Liver (tissue), 9 donors: ENCODE results near the gene ACKR2. TPM values are rescaled to one million over a fixed set of nuclear protein-coding genes. Genes with fewer than 3 reads are reported as not detected.

Source experiments
- DNase-seq: peaks from one replicate; pipeline ENCODE4 v3.0.0-alpha.2; 2017; ENCODE audit warnings: low spot score
- H3K27ac ChIP-seq, 2 donors: one replicate each; pipeline ENCODE4 v1.7.0; 2013; ENCODE audit warnings: inconsistent platforms in 2 of 2, low read length in 2 of 2, control low read depth in 1 of 2, low read depth in 1 of 2, mild to moderate bottlenecking in 1 of 2
- H3K27me3 ChIP-seq, 4 donors: one replicate each; pipeline versions ENCODE4 v1.6.1 to v1.7.0; 2013; ENCODE audit warnings: low read length in 3 of 4, inconsistent platforms in 1 of 4, mild to moderate bottlenecking in 1 of 4, moderate library complexity in 1 of 4; ENCODE audit not compliant: control insufficient read depth in 4 of 4, insufficient read depth in 4 of 4
- H3K36me3 ChIP-seq, 4 donors: one replicate each; pipeline versions ENCODE4 v1.6.1 to v1.7.0; 2013; ENCODE audit warnings: low read length in 3 of 4, mild to moderate bottlenecking in 3 of 4, low read depth in 1 of 4, moderate library complexity in 1 of 4; ENCODE audit not compliant: control insufficient read depth in 4 of 4, insufficient read depth in 3 of 4
- H3K4me1 ChIP-seq, 4 donors: one replicate each; pipeline versions ENCODE4 v1.6.1 to v1.7.0; 2013; ENCODE audit warnings: low read length in 3 of 4, mild to moderate bottlenecking in 3 of 4, moderate library complexity in 1 of 4; ENCODE audit not compliant: control insufficient read depth in 4 of 4, insufficient read depth in 4 of 4
- H3K4me3 ChIP-seq, 3 donors: one replicate each; pipeline versions ENCODE4 v1.6.1 to v1.7.0; 2013; ENCODE audit warnings: low read length in 3 of 3, control low read depth in 1 of 3, low read depth in 1 of 3, mild to moderate bottlenecking in 1 of 3
- H3K9ac ChIP-seq, 2 donors: one replicate each; pipeline ENCODE4 v1.7.0; 2013; ENCODE audit warnings: low read length in 2 of 2, mild to moderate bottlenecking in 2 of 2, moderate library complexity in 2 of 2, control low read depth in 1 of 2, low read depth in 1 of 2
- H3K9me3 ChIP-seq, 4 donors: one replicate each; pipeline versions ENCODE4 v1.6.1 to v1.7.0; 2013; ENCODE audit warnings: low read length in 3 of 4; ENCODE audit not compliant: control insufficient read depth in 4 of 4
- EGR1 ChIP-seq, 2 donors: IDR thresholded peaks; 2 replicates each; pipeline ENCODE4 v1.6.1; 2016 to 2018; ENCODE audit warnings: antibody characterized with exemption in 2 of 2, low read depth in 2 of 2
- FOXA1 ChIP-seq: IDR thresholded peaks from 2 replicates; pipeline ENCODE4 v1.6.1; 2016; ENCODE audit warnings: antibody characterized with exemption
- FOXA2 ChIP-seq: IDR thresholded peaks from 2 replicates; pipeline ENCODE4 v1.6.1; 2016; ENCODE audit warnings: antibody characterized with exemption
- GABPA ChIP-seq, 2 donors: IDR thresholded peaks in 1 of 2; conservative IDR thresholded peaks in 1 of 2; 2 replicates each; pipeline ENCODE4 v1.6.1; 2016; ENCODE audit warnings: antibody characterized with exemption in 2 of 2, mild to moderate bottlenecking in 1 of 2, moderate library complexity in 1 of 2
- HNF4A ChIP-seq, 2 donors: conservative IDR thresholded peaks; 2 replicates each; pipeline ENCODE4 v1.6.1; 2016; ENCODE audit warnings: antibody characterized with exemption in 2 of 2, mild to moderate bottlenecking in 2 of 2
- HNF4G ChIP-seq: IDR thresholded peaks from 2 replicates; pipeline ENCODE4 v1.6.1; 2016; ENCODE audit warnings: antibody characterized with exemption
- JUND ChIP-seq, 2 donors: IDR thresholded peaks; 2 replicates each; pipeline ENCODE4 v1.6.1; 2016; ENCODE audit warnings: antibody characterized with exemption in 2 of 2
- NR2F2 ChIP-seq: IDR thresholded peaks from 2 replicates; pipeline ENCODE4 v1.6.1; 2016; ENCODE audit warnings: antibody characterized with exemption
- RAD21 ChIP-seq, 2 donors: IDR thresholded peaks; 2 replicates each; pipeline ENCODE4 v1.6.1; 2016; ENCODE audit warnings: antibody characterized with exemption in 2 of 2, mild to moderate bottlenecking in 2 of 2
- RXRA ChIP-seq, 2 donors: IDR thresholded peaks; 2 replicates each; pipeline ENCODE4 v1.6.1; 2017 to 2018; ENCODE audit warnings: antibody characterized with exemption in 2 of 2, mild to moderate bottlenecking in 1 of 2
- SP1 ChIP-seq: IDR thresholded peaks from 2 replicates; pipeline ENCODE4 v1.6.1; 2018; ENCODE audit warnings: antibody characterized with exemption, mild to moderate bottlenecking
- TAF1 ChIP-seq: conservative IDR thresholded peaks from 2 replicates; pipeline ENCODE4 v1.6.1; 2016; ENCODE audit warnings: antibody characterized with exemption, mild to moderate bottlenecking
- YY1 ChIP-seq: IDR thresholded peaks from 2 replicates; pipeline ENCODE4 v1.6.1; 2016; ENCODE audit warnings: antibody characterized with exemption, mild to moderate bottlenecking
- WGBS: extraction: QIAGEN DNeasy Blood & Tissue Kit; methylation state at CpG from one replicate; pipeline ENCODE4 v1.1.7; 2013; 5-methylcytosine and 5-hydroxymethylcytosine counted together
- polyA plus RNA-seq, 2 donors: library from polyadenylated mRNA; stranded (reverse) in 1 of 2; unstranded in 1 of 2; fragments of 200-250 nt in 1 of 2; fragments of >200 nt in 1 of 2; fragmentation: Nextera tagmentation in 1 of 2; extraction: Ambion mirVana in 1 of 2; gene quantifications; one replicate each; pipeline versions ENCODE4 v1.2.1 to v1.2.3, GENCODE V29; 2013 to 2015
- total RNA-seq, 2 donors: library from RNA; depleted of rRNA; stranded (reverse); fragments of >200 nt; gene quantifications; one replicate each; pipeline ENCODE4 v1.2.3, GENCODE V29; 2014
- TF ChIP-seq, protein P1 (sequence below): IDR thresholded peaks from 2 replicates; pipeline ENCODE4 v1.6.1; 2016; ENCODE audit warnings: antibody characterized with exemption, mild to moderate bottlenecking
- TF ChIP-seq, protein P2 (sequence below): IDR thresholded peaks from 2 replicates; pipeline ENCODE4 v1.6.1; 2016; ENCODE audit warnings: antibody characterized with exemption
- TF ChIP-seq, protein P3 (sequence below): IDR thresholded peaks from 2 replicates; pipeline ENCODE4 v1.6.1; 2016; ENCODE audit warnings: antibody characterized with exemption
- TF ChIP-seq, protein P4 (sequence below): fragments of 150-350 bp; IDR thresholded peaks from 2 replicates; pipeline ENCODE4 v1.5.1; 2017; ENCODE audit warnings: improper control_type of control experiment, low read depth, low read length; ENCODE audit not compliant: missing input control
- TF ChIP-seq, protein P5 (sequence below): IDR thresholded peaks from 2 replicates; pipeline ENCODE4 v1.6.1; 2016; ENCODE audit warnings: antibody characterized with exemption
- donor health status: healthy.
- donor health status: healthy.
- donor health status: healthy.
- donor health status: healthy.
- donor health status: healthy.

Gene ACKR2
- total and polyA plus RNA-seq, 4 donors, result 7.3 to 19.3 (median 10.8) TPM

DNA sequence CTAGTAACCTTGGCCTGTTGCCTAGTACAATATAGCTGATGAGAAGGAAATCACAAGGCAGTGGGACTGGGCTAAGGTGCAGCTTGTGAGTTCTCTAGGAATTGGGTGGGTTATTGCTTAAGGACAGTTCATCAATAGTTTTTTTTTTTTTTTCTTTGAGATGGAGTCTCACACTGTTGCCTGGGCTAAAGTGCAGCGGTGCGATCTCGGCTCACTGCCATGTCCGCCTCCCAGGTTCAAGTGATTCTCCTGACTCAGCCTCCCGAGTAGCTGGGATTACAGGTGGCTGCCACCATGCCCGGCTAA is 11.5 kb downstream of the ACKR2 start:
- no peak for DNase-seq
- Histone ChIP-seq H3K27ac (no peak overlapping the region), H3K27me3 (no peaks in the 10 kb centered on the region), H3K9me3 (no peaks in the 10 kb centered on the region), H3K9ac (no peak overlapping the region), H3K4me3 (no peak overlapping the region), H3K36me3 (no peaks in the 10 kb centered on the region), H3K4me1 (peaks cover 3 to 8% (median 5%) of the 10 kb centered on the region in 4 donors)
- TF ChIP-seq, protein P1, sequence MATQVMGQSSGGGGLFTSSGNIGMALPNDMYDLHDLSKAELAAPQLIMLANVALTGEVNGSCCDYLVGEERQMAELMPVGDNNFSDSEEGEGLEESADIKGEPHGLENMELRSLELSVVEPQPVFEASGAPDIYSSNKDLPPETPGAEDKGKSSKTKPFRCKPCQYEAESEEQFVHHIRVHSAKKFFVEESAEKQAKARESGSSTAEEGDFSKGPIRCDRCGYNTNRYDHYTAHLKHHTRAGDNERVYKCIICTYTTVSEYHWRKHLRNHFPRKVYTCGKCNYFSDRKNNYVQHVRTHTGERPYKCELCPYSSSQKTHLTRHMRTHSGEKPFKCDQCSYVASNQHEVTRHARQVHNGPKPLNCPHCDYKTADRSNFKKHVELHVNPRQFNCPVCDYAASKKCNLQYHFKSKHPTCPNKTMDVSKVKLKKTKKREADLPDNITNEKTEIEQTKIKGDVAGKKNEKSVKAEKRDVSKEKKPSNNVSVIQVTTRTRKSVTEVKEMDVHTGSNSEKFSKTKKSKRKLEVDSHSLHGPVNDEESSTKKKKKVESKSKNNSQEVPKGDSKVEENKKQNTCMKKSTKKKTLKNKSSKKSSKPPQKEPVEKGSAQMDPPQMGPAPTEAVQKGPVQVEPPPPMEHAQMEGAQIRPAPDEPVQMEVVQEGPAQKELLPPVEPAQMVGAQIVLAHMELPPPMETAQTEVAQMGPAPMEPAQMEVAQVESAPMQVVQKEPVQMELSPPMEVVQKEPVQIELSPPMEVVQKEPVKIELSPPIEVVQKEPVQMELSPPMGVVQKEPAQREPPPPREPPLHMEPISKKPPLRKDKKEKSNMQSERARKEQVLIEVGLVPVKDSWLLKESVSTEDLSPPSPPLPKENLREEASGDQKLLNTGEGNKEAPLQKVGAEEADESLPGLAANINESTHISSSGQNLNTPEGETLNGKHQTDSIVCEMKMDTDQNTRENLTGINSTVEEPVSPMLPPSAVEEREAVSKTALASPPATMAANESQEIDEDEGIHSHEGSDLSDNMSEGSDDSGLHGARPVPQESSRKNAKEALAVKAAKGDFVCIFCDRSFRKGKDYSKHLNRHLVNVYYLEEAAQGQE, result no peak
- no peak for TF ChIP-seq RXRA (IDR thresholded peaks at IDR 0.05)
- 93% methylated on average over 6 of the region's 6 CpGs for WGBS

DNA sequence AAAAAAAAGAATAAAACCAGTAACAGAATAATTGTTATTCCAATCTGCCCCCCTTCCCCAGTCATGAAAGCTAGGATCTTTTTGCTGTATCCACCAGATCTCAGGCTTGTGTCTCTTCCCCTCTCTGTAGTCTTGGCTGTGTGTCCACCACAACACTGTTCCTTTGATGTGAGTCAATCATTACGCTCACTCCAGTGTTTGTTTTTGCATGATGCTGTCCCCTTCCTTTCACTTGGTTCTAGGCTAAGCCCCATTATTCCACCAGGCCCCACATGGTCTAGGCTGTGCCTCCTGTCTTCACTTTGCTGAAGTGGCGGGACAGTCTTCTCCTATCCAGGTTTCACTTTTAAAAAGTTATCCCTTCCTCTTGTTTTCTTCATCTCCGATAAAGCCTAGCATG is 13.6 kb downstream of the ACKR2 start:
- Histone ChIP-seq H3K4me1 (peaks cover 4 to 15% (median 14%) of the 10 kb centered on the region in 4 donors), H3K36me3 (no peaks in the 10 kb centered on the region), H3K9me3 (no peaks in the 10 kb centered on the region), H3K27me3 (no peaks in the 10 kb centered on the region), H3K27ac (no peak overlapping the region), H3K9ac (no peak overlapping the region), H3K4me3 (no peak overlapping the region)
- no peak for DNase-seq
- no peak for TF ChIP-seq YY1
- no peak for TF ChIP-seq SP1
- no peak for TF ChIP-seq EGR1 (IDR thresholded peaks at IDR 0.05; ENCODE audit: low read depth in 2 of 2)
- TF ChIP-seq JUND (IDR thresholded peaks at IDR 0.05), result no peak
- no peak for TF ChIP-seq FOXA1
- no peak for TF ChIP-seq HNF4G
- TF ChIP-seq TAF1, result no peak
- TF ChIP-seq, protein P2, sequence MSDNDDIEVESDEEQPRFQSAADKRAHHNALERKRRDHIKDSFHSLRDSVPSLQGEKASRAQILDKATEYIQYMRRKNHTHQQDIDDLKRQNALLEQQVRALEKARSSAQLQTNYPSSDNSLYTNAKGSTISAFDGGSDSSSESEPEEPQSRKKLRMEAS, result no peak
- TF ChIP-seq NR2F2, result no peak
- TF ChIP-seq FOXA2, result no peak
- TF ChIP-seq, protein P3, sequence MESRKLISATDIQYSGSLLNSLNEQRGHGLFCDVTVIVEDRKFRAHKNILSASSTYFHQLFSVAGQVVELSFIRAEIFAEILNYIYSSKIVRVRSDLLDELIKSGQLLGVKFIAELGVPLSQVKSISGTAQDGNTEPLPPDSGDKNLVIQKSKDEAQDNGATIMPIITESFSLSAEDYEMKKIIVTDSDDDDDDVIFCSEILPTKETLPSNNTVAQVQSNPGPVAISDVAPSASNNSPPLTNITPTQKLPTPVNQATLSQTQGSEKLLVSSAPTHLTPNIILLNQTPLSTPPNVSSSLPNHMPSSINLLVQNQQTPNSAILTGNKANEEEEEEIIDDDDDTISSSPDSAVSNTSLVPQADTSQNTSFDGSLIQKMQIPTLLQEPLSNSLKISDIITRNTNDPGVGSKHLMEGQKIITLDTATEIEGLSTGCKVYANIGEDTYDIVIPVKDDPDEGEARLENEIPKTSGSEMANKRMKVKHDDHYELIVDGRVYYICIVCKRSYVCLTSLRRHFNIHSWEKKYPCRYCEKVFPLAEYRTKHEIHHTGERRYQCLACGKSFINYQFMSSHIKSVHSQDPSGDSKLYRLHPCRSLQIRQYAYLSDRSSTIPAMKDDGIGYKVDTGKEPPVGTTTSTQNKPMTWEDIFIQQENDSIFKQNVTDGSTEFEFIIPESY, result no peak
- TF ChIP-seq, protein P4, sequence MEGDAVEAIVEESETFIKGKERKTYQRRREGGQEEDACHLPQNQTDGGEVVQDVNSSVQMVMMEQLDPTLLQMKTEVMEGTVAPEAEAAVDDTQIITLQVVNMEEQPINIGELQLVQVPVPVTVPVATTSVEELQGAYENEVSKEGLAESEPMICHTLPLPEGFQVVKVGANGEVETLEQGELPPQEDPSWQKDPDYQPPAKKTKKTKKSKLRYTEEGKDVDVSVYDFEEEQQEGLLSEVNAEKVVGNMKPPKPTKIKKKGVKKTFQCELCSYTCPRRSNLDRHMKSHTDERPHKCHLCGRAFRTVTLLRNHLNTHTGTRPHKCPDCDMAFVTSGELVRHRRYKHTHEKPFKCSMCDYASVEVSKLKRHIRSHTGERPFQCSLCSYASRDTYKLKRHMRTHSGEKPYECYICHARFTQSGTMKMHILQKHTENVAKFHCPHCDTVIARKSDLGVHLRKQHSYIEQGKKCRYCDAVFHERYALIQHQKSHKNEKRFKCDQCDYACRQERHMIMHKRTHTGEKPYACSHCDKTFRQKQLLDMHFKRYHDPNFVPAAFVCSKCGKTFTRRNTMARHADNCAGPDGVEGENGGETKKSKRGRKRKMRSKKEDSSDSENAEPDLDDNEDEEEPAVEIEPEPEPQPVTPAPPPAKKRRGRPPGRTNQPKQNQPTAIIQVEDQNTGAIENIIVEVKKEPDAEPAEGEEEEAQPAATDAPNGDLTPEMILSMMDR, result no peak
- TF ChIP-seq GABPA (IDR thresholded peaks at IDR 0.05 in 1 of 2, conservative IDR thresholded peaks at IDR 0.05 in 1 of 2), result no peak
- TF ChIP-seq RXRA (IDR thresholded peaks at IDR 0.05), result no peak
- TF ChIP-seq, protein P5, sequence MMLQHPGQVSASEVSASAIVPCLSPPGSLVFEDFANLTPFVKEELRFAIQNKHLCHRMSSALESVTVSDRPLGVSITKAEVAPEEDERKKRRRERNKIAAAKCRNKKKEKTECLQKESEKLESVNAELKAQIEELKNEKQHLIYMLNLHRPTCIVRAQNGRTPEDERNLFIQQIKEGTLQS, result no peak
- TF ChIP-seq HNF4A (conservative IDR thresholded peaks at IDR 0.05), result no peak
- no peak for TF ChIP-seq RAD21 (IDR thresholded peaks at IDR 0.05)
- TF ChIP-seq, protein P1, result no peak
- WGBS, result 88% methylated on average over 3 of the region's 3 CpGs
